Measurements from ENCODE around the gene HRAS.

DNA sequence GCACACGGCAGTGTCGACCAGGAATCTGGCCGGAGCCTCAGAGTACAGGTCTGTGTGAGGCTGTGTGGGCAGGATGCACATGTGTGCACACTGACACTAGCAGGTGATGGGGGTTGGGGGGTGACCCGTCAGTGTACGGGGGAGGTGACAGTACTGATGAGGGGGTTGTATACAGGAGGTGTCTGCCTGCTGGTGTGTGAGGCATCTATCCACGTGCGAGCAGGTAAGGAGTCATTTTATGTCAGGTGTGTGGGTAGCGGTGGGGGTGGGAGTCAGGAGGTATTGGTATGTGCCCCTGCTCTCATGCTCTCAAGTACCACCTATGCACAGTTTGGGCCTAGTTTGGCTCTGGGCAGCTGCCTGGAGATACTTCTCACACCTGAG, 36.4 kb upstream of the HRAS start:
- TF ChIP-seq, protein P1, sequence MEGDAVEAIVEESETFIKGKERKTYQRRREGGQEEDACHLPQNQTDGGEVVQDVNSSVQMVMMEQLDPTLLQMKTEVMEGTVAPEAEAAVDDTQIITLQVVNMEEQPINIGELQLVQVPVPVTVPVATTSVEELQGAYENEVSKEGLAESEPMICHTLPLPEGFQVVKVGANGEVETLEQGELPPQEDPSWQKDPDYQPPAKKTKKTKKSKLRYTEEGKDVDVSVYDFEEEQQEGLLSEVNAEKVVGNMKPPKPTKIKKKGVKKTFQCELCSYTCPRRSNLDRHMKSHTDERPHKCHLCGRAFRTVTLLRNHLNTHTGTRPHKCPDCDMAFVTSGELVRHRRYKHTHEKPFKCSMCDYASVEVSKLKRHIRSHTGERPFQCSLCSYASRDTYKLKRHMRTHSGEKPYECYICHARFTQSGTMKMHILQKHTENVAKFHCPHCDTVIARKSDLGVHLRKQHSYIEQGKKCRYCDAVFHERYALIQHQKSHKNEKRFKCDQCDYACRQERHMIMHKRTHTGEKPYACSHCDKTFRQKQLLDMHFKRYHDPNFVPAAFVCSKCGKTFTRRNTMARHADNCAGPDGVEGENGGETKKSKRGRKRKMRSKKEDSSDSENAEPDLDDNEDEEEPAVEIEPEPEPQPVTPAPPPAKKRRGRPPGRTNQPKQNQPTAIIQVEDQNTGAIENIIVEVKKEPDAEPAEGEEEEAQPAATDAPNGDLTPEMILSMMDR (IDR thresholded peaks at IDR 0.05): no peak
- TF ChIP-seq POLR2A (IDR thresholded peaks at IDR 0.05): no peak

All from body of pancreas (tissue), 4 donors.